HAP-1 (cell line): ENCODE data around the gene LRRC37A3.
"Not testable (repeated sequence)": the region's sequence is repeated elsewhere in the genome, so short reads cannot be mapped to it uniquely, and the experiment has no call there.

Experiments used
- DNase-seq, 2 experiments: peaks; one replicate each; pipeline ENCODE4 v3.0.0-alpha.2; 2016 to 2020; ENCODE audit warnings: low spot score in 2 of 2
- H3K27me3 ChIP-seq: fragments of 250-450 bp; sonication (Bioruptor Pico); 2 replicates; pipeline ENCODE4 v1.5.1; 2020; ENCODE audit warnings: low read depth, mild to moderate bottlenecking, moderate library complexity
- H3K36me3 ChIP-seq: fragments of 250-450 bp; sonication (Bioruptor Pico); replicated peaks from 2 replicates; pipeline ENCODE4 v1.5.1; 2020; ENCODE audit warnings: mild to moderate bottlenecking
- H3K4me1 ChIP-seq: fragments of 250-450 bp; sonication (Bioruptor Pico); 2 replicates; pipeline ENCODE4 v1.5.1; 2020; ENCODE audit warnings: mild to moderate bottlenecking
- H3K4me3 ChIP-seq: fragments of 250-450 bp; sonication (Bioruptor Pico); 2 replicates; pipeline ENCODE4 v1.5.1; 2020; ENCODE audit warnings: mild to moderate bottlenecking, moderate library complexity
- H3K9me3 ChIP-seq: fragments of 250-450 bp; sonication (Bioruptor Pico); 2 replicates; pipeline ENCODE4 v1.5.1; 2020; ENCODE audit warnings: mild to moderate bottlenecking, moderate library complexity
- in situ Hi-C: fragments of 300-500 bp; cut with MboI; formaldehyde crosslinking; loops from 3 replicates; pipeline ENCODE4 v1.14.3; 2020; ENCODE audit warnings: low sequenced_read_pairs, inconsistent platforms, mixed read lengths

The LRRC37A3 gene

GRCh38 chr17:64919289-64920025, at the start of gene LRRC37A3:
Gene LRRC37A3, minus strand, starts transcription at chr17:64919478. Its CDS starts 22,221 bp downstream, at chr17:64897257.
- H3K36me3 ChIP-seq, H3K4me1 ChIP-seq, H3K9me3 ChIP-seq, H3K27me3 ChIP-seq, in situ Hi-C loops: not testable (repeated sequence)
- H3K4me3 ChIP-seq: peak within 1 kb of the TSS; percentile 51
- peak; percentile 86 to 99 for DNase-seq

- peak; percentile 26 to 73 for DNase-seq
- H3K36me3 ChIP-seq, H3K9me3 ChIP-seq, in situ Hi-C loops, H3K27me3 ChIP-seq: not testable (repeated sequence)
- Histone ChIP-seq H3K4me1 (peaks cover 13% of the 10 kb centered on the region), H3K4me3 (peak overlapping the region; percentile 26)
These were observed 46.6 kb upstream of the LRRC37A3 start for GRCh38 chr17:64965873-64966287.

DNA sequence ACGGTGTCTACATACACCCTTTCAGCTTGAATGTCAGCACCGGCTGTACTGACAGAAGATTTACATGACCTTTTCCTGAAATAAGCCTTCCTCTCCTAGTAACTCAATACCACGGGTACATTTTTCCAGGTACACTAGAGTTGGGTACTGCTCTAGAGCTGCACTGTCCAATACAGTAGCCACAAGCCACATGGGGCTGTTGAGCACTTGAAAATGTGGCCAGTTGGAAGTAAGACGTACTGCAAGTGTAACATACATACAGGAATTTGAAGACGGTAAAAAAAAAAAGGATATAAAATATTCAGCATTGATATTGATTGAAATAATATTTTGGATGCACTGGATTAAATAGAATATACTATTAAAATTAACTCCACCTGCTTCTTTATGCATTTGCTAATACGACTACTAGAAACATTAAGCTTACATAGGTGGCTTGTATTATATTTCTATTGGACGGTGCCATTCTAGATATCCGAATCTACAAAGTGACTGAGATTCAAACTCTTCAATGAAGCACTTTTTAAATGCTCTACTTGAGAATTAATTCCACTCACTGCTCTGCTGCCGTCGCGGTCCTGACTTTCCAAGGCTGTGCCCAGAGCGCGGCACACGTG, 46.1 kb upstream of the LRRC37A3 start:
- H3K27me3 ChIP-seq, H3K9me3 ChIP-seq, H3K36me3 ChIP-seq, in situ Hi-C loops: not testable (repeated sequence)
- peak in 1 of 2 experiments; percentile 13 for DNase-seq
- Histone ChIP-seq H3K4me1 (peaks cover 13% of the 10 kb centered on the region), H3K4me3 (peak overlapping the region; percentile 26)

GRCh38 chr17:64964796-64965195, 45.5 kb upstream of the LRRC37A3 start:
- no peak for DNase-seq
- H3K27me3 ChIP-seq: no peaks in the 10 kb centered on the region
- no peaks in the 10 kb centered on the region for H3K36me3 ChIP-seq
- H3K4me3 ChIP-seq: peak overlapping the region; percentile 8; the same call in 1 of the 2 replicates
- peaks cover 13% of the 10 kb centered on the region for H3K4me1 ChIP-seq
- no peaks in the 10 kb centered on the region for H3K9me3 ChIP-seq
- in situ Hi-C loops: no loop called here

GRCh38 chr17:64963814-64964213, 44.5 kb upstream of the LRRC37A3 start:
- H3K36me3 ChIP-seq, H3K27me3 ChIP-seq, H3K4me3 ChIP-seq, in situ Hi-C loops, H3K9me3 ChIP-seq, DNase-seq: not testable (repeated sequence)
- peaks cover 13% of the 10 kb centered on the region for H3K4me1 ChIP-seq

- in situ Hi-C loops, H3K27me3 ChIP-seq, H3K4me3 ChIP-seq, H3K9me3 ChIP-seq, H3K36me3 ChIP-seq: not testable (repeated sequence)
- peak; percentile 53 to 87 for DNase-seq
- H3K4me1 ChIP-seq: peaks cover 13% of the 10 kb centered on the region
These were observed 42.5 kb upstream of the LRRC37A3 start for GRCh38 chr17:64961563-64962378.

DNA sequence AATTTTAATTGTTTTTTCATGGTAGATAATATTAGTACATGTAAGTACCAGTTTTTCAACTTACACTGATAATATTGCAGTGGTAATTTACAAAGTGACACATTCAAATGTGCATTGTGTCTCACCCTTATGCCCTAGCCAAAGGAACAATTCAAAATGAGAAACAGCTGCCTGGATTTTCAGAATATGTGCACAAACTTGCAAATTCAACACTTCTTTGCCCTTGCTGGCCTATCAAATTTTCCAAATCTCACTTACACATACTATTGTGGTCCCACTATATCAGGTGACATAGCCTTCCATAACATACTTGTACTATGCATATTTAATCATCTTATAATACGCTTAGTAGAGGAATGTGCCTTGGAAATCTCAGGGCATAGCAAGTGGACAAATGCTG, 32.6 kb upstream of the LRRC37A3 start:
- DNase-seq: no peak
- Histone ChIP-seq H3K4me1 (no peaks in the 10 kb centered on the region), H3K27me3 (no peaks in the 10 kb centered on the region), H3K9me3 (no peaks in the 10 kb centered on the region), H3K36me3 (no peaks in the 10 kb centered on the region), H3K4me3 (no peak overlapping the region)
- in situ Hi-C loops: no loop called here

DNA sequence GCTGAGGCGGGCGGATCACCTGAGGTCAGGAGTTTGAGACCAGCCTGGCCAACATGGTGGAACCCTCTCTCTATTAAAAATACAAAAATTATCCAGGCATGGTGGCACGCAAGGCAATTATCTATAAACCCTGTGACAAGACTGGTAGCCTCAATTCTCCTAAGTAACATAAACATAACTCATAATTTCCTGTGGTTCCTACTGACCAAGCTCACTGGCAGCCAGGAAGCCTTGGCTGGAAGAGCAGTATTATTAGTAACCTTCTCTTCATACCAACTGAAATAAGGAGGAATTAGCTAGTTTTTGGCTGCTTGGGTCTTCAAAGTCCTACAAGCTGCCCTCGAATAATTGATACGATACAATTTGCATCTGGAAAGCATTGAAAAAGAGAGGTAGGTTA, 31.6 kb upstream of the LRRC37A3 start:
- H3K4me1 ChIP-seq: no peaks in the 10 kb centered on the region
- H3K9me3 ChIP-seq: no peaks in the 10 kb centered on the region
- H3K4me3 ChIP-seq: no peak overlapping the region
- H3K36me3 ChIP-seq: no peaks in the 10 kb centered on the region
- no peaks in the 10 kb centered on the region for H3K27me3 ChIP-seq
- in situ Hi-C loops: no loop called here
- no peak for DNase-seq

DNA sequence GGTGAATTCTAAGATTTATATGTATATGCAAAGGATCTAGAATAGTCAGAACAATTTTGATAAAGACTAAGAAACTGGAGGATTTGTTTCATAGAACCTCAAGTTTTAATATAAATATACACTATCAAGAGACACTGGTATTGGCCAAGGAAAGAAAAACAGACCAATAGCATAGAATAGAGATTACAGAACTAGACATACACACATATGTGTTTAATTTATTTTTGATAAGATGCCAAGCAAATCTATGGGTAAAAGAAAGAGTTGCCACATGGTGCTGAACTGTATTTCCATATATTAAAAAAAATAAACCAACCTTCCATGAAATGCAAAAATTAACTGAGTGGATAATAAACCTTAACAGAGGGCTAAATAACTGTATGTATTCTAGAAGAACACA, 27.9 kb upstream of the LRRC37A3 start:
- Histone ChIP-seq H3K27me3 (no peaks in the 10 kb centered on the region), H3K9me3 (no peaks in the 10 kb centered on the region), H3K4me3 (no peak overlapping the region), H3K4me1 (no peaks in the 10 kb centered on the region), H3K36me3 (no peaks in the 10 kb centered on the region)
- in situ Hi-C loops: no loop called here
- no peak for DNase-seq

DNA sequence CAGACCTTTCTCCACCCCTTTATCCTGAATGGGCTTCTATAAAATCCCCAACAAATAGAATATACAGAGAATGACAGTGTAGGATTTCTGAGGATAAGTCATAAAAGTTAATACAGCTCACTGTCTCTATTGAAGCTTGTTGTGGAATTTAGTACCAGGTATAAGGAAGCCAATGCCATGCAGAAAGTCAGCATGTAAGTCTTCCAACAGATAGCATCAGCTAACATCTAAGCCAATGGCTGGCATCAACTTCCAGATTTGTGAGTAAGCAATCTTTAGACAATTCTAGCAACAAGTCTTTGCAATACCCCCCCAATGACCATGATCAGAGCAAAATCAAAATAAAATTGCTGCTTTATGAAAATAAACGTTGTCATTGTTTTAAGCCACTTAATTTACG, 22.5 kb upstream of the LRRC37A3 start:
- H3K4me3 ChIP-seq: no peak overlapping the region
- no peaks in the 10 kb centered on the region for H3K4me1 ChIP-seq
- no peaks in the 10 kb centered on the region for H3K36me3 ChIP-seq
- DNase-seq: no peak
- H3K27me3 ChIP-seq: no peaks in the 10 kb centered on the region
- H3K9me3 ChIP-seq: no peaks in the 10 kb centered on the region
- in situ Hi-C loops: no loop called here

DNA sequence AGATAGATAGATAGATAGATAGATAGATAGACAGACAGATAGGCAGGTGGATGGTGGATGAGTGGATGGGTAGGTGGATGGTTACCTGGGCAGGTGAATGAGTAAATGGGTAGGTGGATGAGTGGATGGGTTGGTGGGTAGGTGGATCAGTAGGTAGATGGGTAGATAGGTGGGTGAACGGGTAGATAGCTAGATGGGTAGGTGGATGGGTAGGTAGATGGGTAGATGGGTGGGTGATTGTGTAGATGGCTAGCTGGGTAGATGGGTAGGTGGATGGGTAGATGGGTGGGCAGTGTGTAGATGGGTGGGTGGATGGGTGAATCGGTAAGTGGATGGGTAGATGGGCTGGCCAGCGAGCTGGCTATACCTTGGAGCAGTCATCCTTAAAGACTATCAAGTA, 21.8 kb upstream of the LRRC37A3 start:
- Histone ChIP-seq H3K9me3 (no peaks in the 10 kb centered on the region), H3K27me3 (no peaks in the 10 kb centered on the region), H3K4me3 (no peak overlapping the region), H3K36me3 (no peaks in the 10 kb centered on the region), H3K4me1 (no peaks in the 10 kb centered on the region)
- DNase-seq: no peak
- in situ Hi-C loops: no loop called here

DNA sequence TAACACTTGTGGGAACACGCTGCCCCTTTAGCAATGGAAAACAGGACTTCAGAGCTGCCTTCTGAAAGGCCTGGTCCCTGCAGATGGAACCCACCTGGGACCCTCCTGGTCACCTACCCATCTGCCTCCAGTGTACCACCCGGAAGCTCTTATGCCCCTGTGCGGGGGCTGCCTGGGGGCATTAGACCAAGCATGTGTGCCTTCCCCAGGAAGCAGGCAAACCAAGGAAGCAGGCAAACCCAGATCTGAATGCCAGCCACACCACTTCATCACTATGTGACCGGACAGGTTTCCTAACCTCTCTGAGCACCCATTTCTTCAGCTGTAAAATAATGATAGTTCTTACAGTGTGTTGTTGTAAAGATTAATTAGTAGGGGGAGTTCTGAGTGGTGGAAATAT, 20.8 kb upstream of the LRRC37A3 start:
- Histone ChIP-seq H3K9me3 (no peaks in the 10 kb centered on the region), H3K36me3 (no peaks in the 10 kb centered on the region), H3K27me3 (no peaks in the 10 kb centered on the region), H3K4me1 (no peaks in the 10 kb centered on the region), H3K4me3 (no peak overlapping the region)
- in situ Hi-C loops: no loop called here
- DNase-seq: no peak

DNA sequence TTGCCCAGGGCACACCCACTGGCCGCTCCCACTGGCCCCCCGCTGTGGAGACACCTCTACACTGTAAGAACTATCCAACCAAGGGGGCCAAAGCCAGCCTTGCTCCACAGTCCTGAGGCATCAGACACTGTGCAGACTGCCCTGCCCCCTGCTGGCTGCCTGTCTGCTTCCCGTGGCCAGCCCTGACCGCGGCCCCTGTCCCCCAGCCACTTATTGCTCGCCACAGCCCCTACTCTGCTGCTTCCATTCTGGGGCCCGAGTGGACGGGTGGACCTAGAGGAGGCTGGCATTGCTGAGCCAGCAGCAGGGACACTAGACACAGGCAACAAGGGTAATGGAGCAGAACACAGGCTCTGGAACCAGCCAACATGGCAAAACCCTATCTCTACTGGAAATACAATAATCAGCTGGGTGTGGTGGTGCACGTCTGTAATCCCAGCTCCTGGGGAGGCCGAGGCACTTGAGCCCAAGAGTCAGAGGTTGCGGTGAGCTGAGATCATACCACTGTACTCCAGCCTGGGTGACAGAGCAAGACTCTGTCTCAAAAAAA, 19.7 kb upstream of the LRRC37A3 start:
- no peak overlapping the region for H3K4me3 ChIP-seq
- no peaks in the 10 kb centered on the region for H3K27me3 ChIP-seq
- in situ Hi-C loops: no loop called here
- H3K36me3 ChIP-seq: no peaks in the 10 kb centered on the region
- H3K9me3 ChIP-seq: no peaks in the 10 kb centered on the region
- peak in 1 of 2 experiments; percentile 54 for DNase-seq
- H3K4me1 ChIP-seq: no peaks in the 10 kb centered on the region

GRCh38 chr17:64938290-64938689, 19.0 kb upstream of the LRRC37A3 start:
- no peaks in the 10 kb centered on the region for H3K36me3 ChIP-seq
- no peak for DNase-seq
- no peak overlapping the region for H3K4me3 ChIP-seq
- H3K27me3 ChIP-seq: no peaks in the 10 kb centered on the region
- H3K9me3 ChIP-seq: no peaks in the 10 kb centered on the region
- no peaks in the 10 kb centered on the region for H3K4me1 ChIP-seq
- in situ Hi-C loops: no loop called here
